ENCODE results near the gene PDLIM5.

DNA sequence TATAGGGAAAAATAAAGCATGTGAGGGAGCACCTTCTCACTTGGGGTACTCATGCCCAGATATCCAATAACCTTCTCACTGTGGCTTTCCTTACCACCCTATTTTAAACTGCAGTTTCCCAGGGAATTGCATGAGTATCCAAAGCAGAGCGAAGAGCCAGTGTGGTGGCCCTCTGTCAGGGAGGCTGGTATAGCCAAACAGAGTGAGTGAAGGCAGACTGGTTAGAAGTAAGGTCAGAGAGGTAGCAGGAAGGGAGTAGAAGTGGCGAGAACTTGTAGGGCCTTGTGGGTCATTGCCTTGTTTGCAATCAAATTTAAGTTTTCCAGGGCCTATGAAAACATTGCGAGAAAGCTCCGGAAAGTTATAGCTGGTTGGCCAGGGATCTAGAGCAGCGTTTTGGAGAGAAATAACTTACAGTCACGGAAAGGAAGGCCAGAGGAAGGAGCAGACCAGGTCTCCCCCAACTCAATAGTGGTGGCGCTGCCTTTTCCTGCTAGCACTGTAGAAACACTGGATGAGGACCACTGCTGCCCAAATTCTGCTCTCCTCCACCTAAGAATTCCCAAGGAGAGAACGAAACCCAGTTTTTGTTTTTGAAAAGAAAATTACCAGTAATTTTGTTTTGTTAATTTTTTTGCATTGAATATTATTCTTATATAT lies 77.2 kb downstream of the PDLIM5 start:
- TF ChIP-seq POLR2A (IDR thresholded peaks at IDR 0.05; ENCODE audit: low read depth, low read length) (no peak), POLR2AphosphoS5 (IDR thresholded peaks at IDR 0.05; ENCODE audit: low read depth, low read length) (no peak)

Measured in GM12892 (cell line).